ENCODE data around the gene ILKAP. TPM values are rescaled to one million over a fixed set of nuclear protein-coding genes. Genes with fewer than 3 reads are reported as not detected.
A peak's percentile ranks its signal among the peaks of the same experiment; 100 is the strongest.

ILKAP gene
- total and polyA plus RNA-seq, 2 donors (not counting 1 experiment from before 2014, with no cell fraction given) = 82.5 to 98.6 TPM

- Histone ChIP-seq H3K36me3 (replicated peaks in 1 of 2; ENCODE audit: control extremely low read depth in 1 of 2, control insufficient read depth in 1 of 2, extremely low read depth in 1 of 2, insufficient read depth in 2 of 2, low read length in 1 of 2) (no peaks in the 10 kb centered on the region), H3K4me1 (ENCODE audit: control insufficient read depth in 2 of 2, insufficient read depth in 2 of 2, low read length in 2 of 2) (peaks cover 16 to 26% of the 10 kb centered on the region in 2 donors), H3K27ac (ENCODE audit: low read length in 2 of 2) (peak within 1 kb of the TSS in 1 of 2 donors; percentile 12), H3K4me2 (replicated peaks; ENCODE audit: low read depth, low read length, poor library complexity, severe bottlenecking) (peak within 1 kb of the TSS; percentile 72), H3K4me3 (ENCODE audit: control extremely low read depth in 1 of 5, extremely low read depth in 1 of 5, insufficient read depth in 1 of 5, low read depth in 2 of 5, low read length in 4 of 5) (peak within 1 kb of the TSS in 2 of 5 experiments; percentile 23 to 33), H3K9ac (ENCODE audit: low read length) (peak within 1 kb of the TSS; percentile 45), H3K9me3 (ENCODE audit: control extremely low read depth in 1 of 3, control insufficient read depth in 2 of 3, insufficient read depth in 1 of 3, low read length in 2 of 3) (peaks cover 0 to 4% (median 0%) of the 10 kb centered on the region in 3 donors), H4K20me1 (ENCODE audit: control insufficient read depth, insufficient read depth, low read length, poor library complexity, severe bottlenecking) (no peaks in the 10 kb centered on the region), H2AFZ (ENCODE audit: insufficient read depth, low read depth, low read length, poor library complexity, severe bottlenecking) (peak within 1 kb of the TSS; percentile 38), H3K79me2 (ENCODE audit: control insufficient read depth, insufficient read depth, low read length) (no peaks in the 10 kb centered on the region), H3K27me3 (replicated peaks in 1 of 4; ENCODE audit: control extremely low read depth in 1 of 4, control insufficient read depth in 3 of 4, insufficient read depth in 4 of 4, low read length in 3 of 4) (peaks cover 0 to 7% (median 1%) of the 10 kb centered on the region in 4 experiments)
- intact Hi-C loops (cut with micrococcal nuclease) = no loop called here
- WGBS (ENCODE audit: insufficient coverage) = 49% methylated on average over 18 of the region's 22 CpGs
- Mint-ChIP-seq H3K27ac (no peak within 1 kb of the TSS), H3K9me3 (ENCODE audit: insufficient read depth) (no peaks in the 10 kb centered on the region), H3K4me3 (peak within 1 kb of the TSS; percentile 50), H3K27me3 (no peaks in the 10 kb centered on the region), H3K4me1 (peaks cover 12% of the 10 kb centered on the region)
- CTCF ChIA-PET = interaction anchor here (0.9 to 1.1 kb wide), 4 partner anchors 30 to 625 kb away, joined by 3 to 6 read pairs (median 4); no protein-coding TSS in a partner anchor
- ATAC-seq (ENCODE audit: low read depth) (no peak), DNase-seq (no peak)
- no peak for TF ChIP-seq EZH2 (IDR thresholded peaks at IDR 0.05; ENCODE audit: borderline replicate concordance, insufficient read depth, low read depth, low read length, poor library complexity, severe bottlenecking)
- TF ChIP-seq, protein P1, sequence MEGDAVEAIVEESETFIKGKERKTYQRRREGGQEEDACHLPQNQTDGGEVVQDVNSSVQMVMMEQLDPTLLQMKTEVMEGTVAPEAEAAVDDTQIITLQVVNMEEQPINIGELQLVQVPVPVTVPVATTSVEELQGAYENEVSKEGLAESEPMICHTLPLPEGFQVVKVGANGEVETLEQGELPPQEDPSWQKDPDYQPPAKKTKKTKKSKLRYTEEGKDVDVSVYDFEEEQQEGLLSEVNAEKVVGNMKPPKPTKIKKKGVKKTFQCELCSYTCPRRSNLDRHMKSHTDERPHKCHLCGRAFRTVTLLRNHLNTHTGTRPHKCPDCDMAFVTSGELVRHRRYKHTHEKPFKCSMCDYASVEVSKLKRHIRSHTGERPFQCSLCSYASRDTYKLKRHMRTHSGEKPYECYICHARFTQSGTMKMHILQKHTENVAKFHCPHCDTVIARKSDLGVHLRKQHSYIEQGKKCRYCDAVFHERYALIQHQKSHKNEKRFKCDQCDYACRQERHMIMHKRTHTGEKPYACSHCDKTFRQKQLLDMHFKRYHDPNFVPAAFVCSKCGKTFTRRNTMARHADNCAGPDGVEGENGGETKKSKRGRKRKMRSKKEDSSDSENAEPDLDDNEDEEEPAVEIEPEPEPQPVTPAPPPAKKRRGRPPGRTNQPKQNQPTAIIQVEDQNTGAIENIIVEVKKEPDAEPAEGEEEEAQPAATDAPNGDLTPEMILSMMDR (IDR thresholded peaks at IDR 0.05) = no peak
- POLR2A ChIA-PET = no interaction called here
Observed at GRCh38 chr2:238138331-238139195, 64.9 kb downstream of the ILKAP start, which contains the start of gene KLHL30. TSS of gene KLHL30 (plus strand) at chr2:238138668. CDS start at chr2:238140755, 2,087 bp downstream.

DNA sequence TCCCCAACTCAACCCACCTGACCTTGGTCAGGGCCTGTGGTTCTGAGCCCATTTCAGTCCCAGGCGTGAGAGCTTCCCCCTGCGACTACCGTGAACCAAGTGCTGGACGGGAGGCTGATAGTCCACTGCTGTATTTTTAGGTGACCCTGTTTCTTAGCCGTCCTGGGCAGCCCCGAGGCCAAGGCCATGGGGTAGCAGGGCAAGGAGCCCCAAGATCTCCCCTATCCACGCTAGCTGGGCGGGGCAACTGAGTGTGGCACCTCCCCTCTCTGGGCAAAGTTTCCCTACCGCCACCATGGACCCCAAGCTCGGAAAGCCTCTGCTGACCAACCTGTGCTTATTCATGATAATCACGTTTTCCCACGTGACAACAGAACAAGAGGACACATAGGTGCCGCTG lies 65.6 kb downstream of the ILKAP start:
- Histone ChIP-seq H3K27ac (ENCODE audit: low read length in 2 of 2) (no peak overlapping the region), H3K4me3 (ENCODE audit: control extremely low read depth in 1 of 5, extremely low read depth in 1 of 5, insufficient read depth in 1 of 5, low read depth in 2 of 5, low read length in 4 of 5) (no peak overlapping the region), H3K27me3 (replicated peaks in 1 of 4; ENCODE audit: control extremely low read depth in 1 of 4, control insufficient read depth in 3 of 4, insufficient read depth in 4 of 4, low read length in 3 of 4) (peaks cover 0 to 7% (median 1%) of the 10 kb centered on the region in 4 experiments), H3K4me2 (replicated peaks; ENCODE audit: low read depth, low read length, poor library complexity, severe bottlenecking) (no peak overlapping the region), H3K79me2 (ENCODE audit: control insufficient read depth, insufficient read depth, low read length) (no peaks in the 10 kb centered on the region), H2AFZ (ENCODE audit: insufficient read depth, low read depth, low read length, poor library complexity, severe bottlenecking) (no peak overlapping the region), H3K4me1 (ENCODE audit: control insufficient read depth in 2 of 2, insufficient read depth in 2 of 2, low read length in 2 of 2) (peaks cover 16 to 26% of the 10 kb centered on the region in 2 donors), H3K9ac (ENCODE audit: low read length) (no peak overlapping the region), H3K36me3 (replicated peaks in 1 of 2; ENCODE audit: control extremely low read depth in 1 of 2, control insufficient read depth in 1 of 2, extremely low read depth in 1 of 2, insufficient read depth in 2 of 2, low read length in 1 of 2) (no peaks in the 10 kb centered on the region), H3K9me3 (ENCODE audit: control extremely low read depth in 1 of 3, control insufficient read depth in 2 of 3, insufficient read depth in 1 of 3, low read length in 2 of 3) (peaks cover 0 to 4% (median 0%) of the 10 kb centered on the region in 3 donors), H4K20me1 (ENCODE audit: control insufficient read depth, insufficient read depth, low read length, poor library complexity, severe bottlenecking) (no peaks in the 10 kb centered on the region)
- intact Hi-C loops (cut with micrococcal nuclease) = no loop called here
- ChIA-PET POLR2A (no interaction called here), CTCF (no interaction called here)
- TF ChIP-seq, protein P1 (IDR thresholded peaks at IDR 0.05) = no peak
- TF ChIP-seq EZH2 (IDR thresholded peaks at IDR 0.05; ENCODE audit: borderline replicate concordance, insufficient read depth, low read depth, low read length, poor library complexity, severe bottlenecking) = no peak
- H3K27ac Mint-ChIP-seq = no peak overlapping the region
- peaks cover 12% of the 10 kb centered on the region for H3K4me1 Mint-ChIP-seq
- ATAC-seq (ENCODE audit: low read depth) = no peak
- WGBS (ENCODE audit: insufficient coverage) = 96% methylated on average over 13 of the region's 13 CpGs
- H3K9me3 Mint-ChIP-seq (ENCODE audit: insufficient read depth) = no peaks in the 10 kb centered on the region
- H3K27me3 Mint-ChIP-seq = no peaks in the 10 kb centered on the region
- no peak overlapping the region for H3K4me3 Mint-ChIP-seq
- DNase-seq = no peak
